K562 (cell line): ENCODE data around the gene SMG9. TPM values are rescaled to one million over a fixed set of nuclear protein-coding genes. Genes with fewer than 3 reads are reported as not detected.

Experiments used
- CHD1 ChIP-seq: fragments of 200-600 bp; sonication (generic); IDR thresholded peaks from one replicate; pipeline ENCODE4 v1.6.1; 2012; ENCODE audit warnings: mild to moderate bottlenecking, moderate library complexity, low read length, inconsistent platforms
- GABPB1 ChIP-seq: sonication (generic); formaldehyde crosslinking; IDR thresholded peaks from 2 replicates; pipeline ENCODE4 v1.8.0; 2022; ENCODE audit warnings: mild to moderate bottlenecking, missing genetic modification reagents
- HDAC8 ChIP-seq: fragments of 450-650 bp; IDR thresholded peaks from 2 replicates; pipeline ENCODE4 v1.6.1; 2016; ENCODE audit warnings: mild to moderate bottlenecking, missing genetic modification characterization, moderate library complexity, missing compliant biosample characterization
- KDM2B ChIP-seq: fragments of 250-450 bp; sonication (Bioruptor Pico); IDR thresholded peaks from 2 replicates; pipeline ENCODE4 v1.8.0; 2021; ENCODE audit warnings: mild to moderate bottlenecking, moderate library complexity
- MAX ChIP-seq: sonication (generic); formaldehyde crosslinking; IDR thresholded peaks from 2 replicates; pipeline ENCODE4 v1.9.0; 2022; ENCODE audit warnings: mild to moderate bottlenecking, missing genetic modification reagents
- MBD2 ChIP-seq: sonication (generic); IDR thresholded peaks from 2 replicates; pipeline ENCODE4 v1.6.1; 2016; ENCODE audit warnings: low read depth, borderline replicate concordance
- MEIS2 ChIP-seq: fragments of 450-650 bp; IDR thresholded peaks from 2 replicates; pipeline ENCODE4 v1.6.1; 2014; ENCODE audit warnings: mild to moderate bottlenecking; ENCODE audit not compliant: partially characterized antibody
- NFIX ChIP-seq: fragments of 250-450 bp; sonication (Bioruptor Pico); IDR thresholded peaks from 2 replicates; pipeline ENCODE4 v1.4.0; 2020; ENCODE audit warnings: low read depth, mild to moderate bottlenecking, moderate library complexity
- PHTF2 ChIP-seq: fragments of 250-450 bp; sonication (Bioruptor Pico); IDR thresholded peaks from 2 replicates; pipeline ENCODE4 v1.5.0; 2021; ENCODE audit warnings: mild to moderate bottlenecking
- POLR2AphosphoS5 ChIP-seq: IDR thresholded peaks from 2 replicates; pipeline ENCODE4 v1.6.1; 2011; ENCODE audit warnings: mild to moderate bottlenecking, low read depth, low read length, moderate library complexity; ENCODE audit not compliant: control insufficient read depth, insufficient read depth
- RNF2 ChIP-seq: sonication (generic); IDR thresholded peaks from 2 replicates; pipeline ENCODE4 v1.6.1; 2016
- SAFB ChIP-seq: fragments of 200-400 bp; formaldehyde crosslinking; IDR thresholded peaks from 2 replicates; pipeline ENCODE4 v1.6.1; 2017; ENCODE audit warnings: low read depth, low read length, borderline replicate concordance
- SMAD3 ChIP-seq: fragments of 450-650 bp; formaldehyde crosslinking; conservative IDR thresholded peaks from 2 replicates; pipeline ENCODE4 v1.4.0; 2020; ENCODE audit warnings: mild to moderate bottlenecking
- STAT5B ChIP-seq: fragments of 250-450 bp; sonication (Bioruptor Pico); IDR thresholded peaks from 2 replicates; pipeline ENCODE4 v1.8.0; 2021; ENCODE audit warnings: mild to moderate bottlenecking, inconsistent platforms
- YBX1 ChIP-seq: fragments of 450-650 bp; IDR thresholded peaks from 2 replicates; pipeline ENCODE4 v1.7.1; 2016; ENCODE audit warnings: mild to moderate bottlenecking
- ZHX1 ChIP-seq: fragments of 150-350 bp; conservative IDR thresholded peaks from 2 replicates; pipeline ENCODE4 v1.6.1; 2014; ENCODE audit warnings: low read length
- ZNF551 ChIP-seq: fragments of 250-450 bp; sonication (Bioruptor Pico); IDR thresholded peaks from 2 replicates; pipeline ENCODE4 v1.5.0; 2021; ENCODE audit warnings: mild to moderate bottlenecking, moderate library complexity
- ZNF589 ChIP-seq: fragments of 200-800 bp; sonication (Bioruptor generic); IDR thresholded peaks from 2 replicates; pipeline ENCODE4 v1.6.1; 2016; ENCODE audit warnings: low read depth, missing genetic modification characterization, missing compliant biosample characterization
- ZNF668 ChIP-seq: fragments of 250-450 bp; sonication (Bioruptor Pico); IDR thresholded peaks from 2 replicates; pipeline ENCODE4 v1.8.0; 2022; ENCODE audit warnings: mild to moderate bottlenecking, inconsistent platforms
- polyA plus RNA-seq, 8 experiments: library from polyadenylated mRNA; depleted of rRNA in 4 of 8; stranded (reverse) in 5 of 8; unstranded in 3 of 8; fragments of >200 nt; fragmentation: Nextera tagmentation in 2 of 8; fragmentation: Illumina TruSeq in 1 of 8; extraction: Ambion mirVana in 2 of 8; extraction: Trizol in 1 of 8; gene quantifications; 2 replicates each; pipeline versions ENCODE4 v1.2.1 to v1.2.3, GENCODE V29; 2011 to 2014; ENCODE audit warnings: inconsistent platforms in 1 of 8, missing spikeins in 1 of 8
- total RNA-seq, 7 experiments: library from RNA; depleted of rRNA in 6 of 7; stranded (reverse); fragments of >200 nt in 6 of 7; fragmentation: Illumina TruSeq in 2 of 7; extraction: Trizol in 2 of 7; gene quantifications; 2 replicates each; pipeline versions ENCODE4 v1.2.1 to v1.2.3, GENCODE V29; 2011 to 2021; ENCODE audit warnings: low replicate concordance in 1 of 7
- TF ChIP-seq, protein P1 (sequence below), 2 experiments: fragments of 450-650 bp; IDR thresholded peaks; 2 replicates each; pipeline ENCODE4 v1.6.1; 2018; ENCODE audit warnings: mild to moderate bottlenecking in 2 of 2, low read depth in 1 of 2; ENCODE audit not compliant: partially characterized antibody in 2 of 2

Gene SMG9
- total and polyA plus RNA-seq, 9 of the 15 experiments (the other 6 are each of a cell fraction or from before 2014, with no cell fraction given): 1.7 to 79.7 (median 40.2) TPM

- TF ChIP-seq ZHX1 (0 out of 2 replicates have a peak, but pooled peaks have one; percentile 39), YBX1 (no peak), GABPB1 (CRISPR knock-in tag) (peak; percentile 43; the same call in 1 of the 2 replicates), KDM2B (no peak), SAFB (peak; percentile 84; the same call in 1 of the 2 replicates), POLR2AphosphoS5 (peak; percentile 65), NFIX (CRISPR knock-in tag) (no peak; the same call in 1 of the 2 replicates), MEIS2 (peak; percentile 98), ZNF668 (CRISPR knock-in tag) (no peak), ZNF589 (CRISPR knock-in tag) (no peak), SMAD3 (CRISPR knock-in tag) (no peak), PHTF2 (no peak), MBD2 (peak; percentile 56; the same call in 1 of the 2 replicates), ZNF551 (CRISPR knock-in tag) (no peak), CHD1 (no peak), RNF2 (peak; percentile 75; the same call in 1 of the 2 replicates), MAX (CRISPR knock-in tag) (peak; percentile 74), STAT5B (no peak), HDAC8 (no peak)
- TF ChIP-seq, protein P1, sequence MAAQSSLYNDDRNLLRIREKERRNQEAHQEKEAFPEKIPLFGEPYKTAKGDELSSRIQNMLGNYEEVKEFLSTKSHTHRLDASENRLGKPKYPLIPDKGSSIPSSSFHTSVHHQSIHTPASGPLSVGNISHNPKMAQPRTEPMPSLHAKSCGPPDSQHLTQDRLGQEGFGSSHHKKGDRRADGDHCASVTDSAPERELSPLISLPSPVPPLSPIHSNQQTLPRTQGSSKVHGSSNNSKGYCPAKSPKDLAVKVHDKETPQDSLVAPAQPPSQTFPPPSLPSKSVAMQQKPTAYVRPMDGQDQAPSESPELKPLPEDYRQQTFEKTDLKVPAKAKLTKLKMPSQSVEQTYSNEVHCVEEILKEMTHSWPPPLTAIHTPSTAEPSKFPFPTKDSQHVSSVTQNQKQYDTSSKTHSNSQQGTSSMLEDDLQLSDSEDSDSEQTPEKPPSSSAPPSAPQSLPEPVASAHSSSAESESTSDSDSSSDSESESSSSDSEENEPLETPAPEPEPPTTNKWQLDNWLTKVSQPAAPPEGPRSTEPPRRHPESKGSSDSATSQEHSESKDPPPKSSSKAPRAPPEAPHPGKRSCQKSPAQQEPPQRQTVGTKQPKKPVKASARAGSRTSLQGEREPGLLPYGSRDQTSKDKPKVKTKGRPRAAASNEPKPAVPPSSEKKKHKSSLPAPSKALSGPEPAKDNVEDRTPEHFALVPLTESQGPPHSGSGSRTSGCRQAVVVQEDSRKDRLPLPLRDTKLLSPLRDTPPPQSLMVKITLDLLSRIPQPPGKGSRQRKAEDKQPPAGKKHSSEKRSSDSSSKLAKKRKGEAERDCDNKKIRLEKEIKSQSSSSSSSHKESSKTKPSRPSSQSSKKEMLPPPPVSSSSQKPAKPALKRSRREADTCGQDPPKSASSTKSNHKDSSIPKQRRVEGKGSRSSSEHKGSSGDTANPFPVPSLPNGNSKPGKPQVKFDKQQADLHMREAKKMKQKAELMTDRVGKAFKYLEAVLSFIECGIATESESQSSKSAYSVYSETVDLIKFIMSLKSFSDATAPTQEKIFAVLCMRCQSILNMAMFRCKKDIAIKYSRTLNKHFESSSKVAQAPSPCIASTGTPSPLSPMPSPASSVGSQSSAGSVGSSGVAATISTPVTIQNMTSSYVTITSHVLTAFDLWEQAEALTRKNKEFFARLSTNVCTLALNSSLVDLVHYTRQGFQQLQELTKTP (IDR thresholded peaks at IDR 0.05; ENCODE audit: low read depth in 1 of 2, partially characterized antibody in 2 of 2): no peak
Observed at GRCh38 chr19:43754503-43755255, at the start of gene SMG9 (continued).
